B cell (primary cell): Measurements from ENCODE around the gene STAC.

Experiments
- EZH2 ChIP-seq: IDR thresholded peaks from 2 replicates; pipeline ENCODE4 v1.6.1; 2012; ENCODE audit warnings: borderline replicate concordance, low read depth, mild to moderate bottlenecking, moderate library complexity, low read length; ENCODE audit not compliant: insufficient read depth, poor library complexity, severe bottlenecking
- TF ChIP-seq, protein P1 (sequence below): fragments of 200-600 bp; IDR thresholded peaks from one replicate; pipeline ENCODE4 v1.8.0; 2022; ENCODE audit warnings: antibody characterized with exemption, mild to moderate bottlenecking

DNA sequence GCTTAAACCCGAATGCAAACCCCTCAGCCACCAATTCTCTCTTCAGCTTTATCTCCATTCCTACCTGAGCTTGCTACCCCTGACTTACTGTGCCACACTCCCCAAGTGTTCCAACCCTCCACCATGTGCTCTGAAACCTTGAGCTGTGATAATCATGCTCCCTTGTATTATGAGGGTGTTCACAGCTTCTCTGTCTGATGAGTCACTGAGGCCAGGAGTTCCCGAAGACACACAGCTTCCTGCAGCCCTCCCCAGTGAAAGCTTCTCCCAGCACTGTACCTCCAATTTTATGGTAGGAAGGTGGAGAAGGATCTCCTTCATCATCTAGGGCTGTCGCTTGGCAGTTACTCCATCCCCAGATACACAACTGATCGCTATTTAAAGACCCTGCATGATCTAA is 24.9 kb downstream of the STAC start:
- TF ChIP-seq, protein P1, sequence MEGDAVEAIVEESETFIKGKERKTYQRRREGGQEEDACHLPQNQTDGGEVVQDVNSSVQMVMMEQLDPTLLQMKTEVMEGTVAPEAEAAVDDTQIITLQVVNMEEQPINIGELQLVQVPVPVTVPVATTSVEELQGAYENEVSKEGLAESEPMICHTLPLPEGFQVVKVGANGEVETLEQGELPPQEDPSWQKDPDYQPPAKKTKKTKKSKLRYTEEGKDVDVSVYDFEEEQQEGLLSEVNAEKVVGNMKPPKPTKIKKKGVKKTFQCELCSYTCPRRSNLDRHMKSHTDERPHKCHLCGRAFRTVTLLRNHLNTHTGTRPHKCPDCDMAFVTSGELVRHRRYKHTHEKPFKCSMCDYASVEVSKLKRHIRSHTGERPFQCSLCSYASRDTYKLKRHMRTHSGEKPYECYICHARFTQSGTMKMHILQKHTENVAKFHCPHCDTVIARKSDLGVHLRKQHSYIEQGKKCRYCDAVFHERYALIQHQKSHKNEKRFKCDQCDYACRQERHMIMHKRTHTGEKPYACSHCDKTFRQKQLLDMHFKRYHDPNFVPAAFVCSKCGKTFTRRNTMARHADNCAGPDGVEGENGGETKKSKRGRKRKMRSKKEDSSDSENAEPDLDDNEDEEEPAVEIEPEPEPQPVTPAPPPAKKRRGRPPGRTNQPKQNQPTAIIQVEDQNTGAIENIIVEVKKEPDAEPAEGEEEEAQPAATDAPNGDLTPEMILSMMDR: no peak
- no peak for TF ChIP-seq EZH2
